Upper lobe of left lung (tissue), 6 donors: ENCODE results near the gene PRND. TPM values are rescaled to one million over a fixed set of nuclear protein-coding genes. Genes with fewer than 3 reads are reported as not detected.
A peak's percentile ranks its signal among the peaks of the same experiment; 100 is the strongest.

Source experiments
- ATAC-seq, 2 donors: fragments of 200-7000 bp; cut with Tn5 transposase; one replicate each; pipeline ENCODE4 v1.9.1; 2022; ENCODE audit warnings: mild to moderate bottlenecking in 2 of 2, moderate library complexity in 2 of 2; ENCODE audit not compliant: low FRiP score in 2 of 2
- DNase-seq, 2 donors: peaks; one replicate each; pipeline ENCODE4 v3.0.0-alpha.2; 2019 to 2020
- H3K27ac ChIP-seq, 4 donors: fragments of 200-600 bp; sonication (generic); one replicate each; pipeline ENCODE4 v1.5.1; 2016 to 2019
- H3K27me3 ChIP-seq, 4 donors: fragments of 200-600 bp; sonication (generic); one replicate each; pipeline ENCODE4 v1.5.1; 2017 to 2019
- H3K36me3 ChIP-seq, 4 donors: fragments of 200-600 bp; sonication (generic); one replicate each; pipeline ENCODE4 v1.5.1; 2016 to 2019
- H3K4me1 ChIP-seq, 4 donors: fragments of 200-600 bp; sonication (generic); one replicate each; pipeline ENCODE4 v1.5.1; 2018 to 2019
- H3K4me3 ChIP-seq, 4 donors: fragments of 200-600 bp; sonication (generic); one replicate each; pipeline ENCODE4 v1.5.1; 2017 to 2019; ENCODE audit warnings: mild to moderate bottlenecking in 2 of 4, moderate library complexity in 1 of 4
- H3K9me3 ChIP-seq, 4 donors: fragments of 200-600 bp; sonication (generic); one replicate each; pipeline ENCODE4 v1.5.1; 2018 to 2019
- EP300 ChIP-seq, 4 donors: sonication (generic); formaldehyde crosslinking; IDR thresholded peaks; one replicate each; pipeline ENCODE4 v1.5.1; 2017; ENCODE audit warnings: antibody characterized with exemption in 4 of 4, control low read depth in 2 of 4
- POLR2A ChIP-seq, 4 donors: fragments of 450-650 bp; IDR thresholded peaks; one replicate each; pipeline ENCODE4 v1.5.1; 2016 to 2017; ENCODE audit warnings: antibody characterized with exemption in 4 of 4, mild to moderate bottlenecking in 2 of 4
- POLR2AphosphoS5 ChIP-seq, 2 donors: sonication (generic); formaldehyde crosslinking; IDR thresholded peaks; one replicate each; pipeline ENCODE4 v1.5.1; 2017; ENCODE audit warnings: antibody characterized with exemption in 2 of 2
- WGBS, 2 donors: methylation state at CpG; one replicate each; pipeline ENCODE4 v1.1.5; 2017 to 2018; 5-methylcytosine and 5-hydroxymethylcytosine counted together
- total RNA-seq, 6 donors: library from RNA; depleted of rRNA in 4 of 6; stranded (reverse); fragments of >200 nt in 4 of 6; gene quantifications; one replicate each; pipeline versions ENCODE4 v1.1.0 to v1.2.1, GENCODE V29; 2016 to 2021
- TF ChIP-seq, protein P1 (sequence below), 6 experiments: fragments of 450-650 bp in 4 of 6; fragments of 200-600 bp in 2 of 6; sonication (generic) in 2 of 6; IDR thresholded peaks; one replicate each; pipeline ENCODE4 v1.5.1; 2016 to 2019; ENCODE audit warnings: antibody characterized with exemption in 6 of 6
- donor health status: DM: no; HTN: no; CAD: no; lungs with moderate emphysema.
- donor health status: DM: no; HTN: yes; CAD: no; lungs with severe emphysema.

The PRND gene
- total RNA-seq, 6 donors from 2014 or later: 0.20 TPM; not detected in 5

DNA sequence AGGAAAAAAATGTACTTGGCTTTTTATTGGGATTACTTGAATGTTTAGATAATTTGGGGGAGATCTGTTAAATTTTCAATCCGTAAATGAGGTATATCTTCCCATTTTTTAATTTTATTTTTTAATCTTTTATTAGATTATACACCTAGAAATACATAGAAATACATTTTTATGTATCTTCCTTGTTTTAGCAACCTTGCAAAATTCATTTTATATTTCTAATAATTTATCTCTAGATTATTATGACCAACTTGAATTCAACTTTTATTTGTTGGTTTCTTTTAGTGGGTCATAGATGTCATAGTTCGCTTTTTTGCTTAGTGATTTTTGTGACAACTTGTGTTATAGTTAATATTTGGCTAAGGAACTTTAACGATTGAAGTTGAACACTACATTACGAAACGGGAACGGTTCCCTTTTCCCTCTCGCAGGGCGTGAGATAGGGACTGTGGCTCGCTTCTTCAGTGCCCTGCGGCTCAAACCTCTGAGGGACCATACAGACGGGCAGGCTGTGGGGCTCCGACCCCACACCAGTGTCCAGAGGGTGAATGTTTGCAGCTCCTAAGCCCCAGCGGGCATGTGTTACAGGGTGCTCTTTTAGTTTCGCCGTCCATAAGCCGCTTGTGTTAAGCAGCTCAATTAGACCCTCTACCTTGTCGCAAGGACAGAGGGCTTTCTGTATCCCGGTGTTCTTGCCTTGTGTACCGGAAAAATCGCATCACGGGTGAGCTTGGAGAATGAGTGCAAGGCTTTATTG is 53.8 kb downstream of the PRND start:
- TF ChIP-seq, protein P1, sequence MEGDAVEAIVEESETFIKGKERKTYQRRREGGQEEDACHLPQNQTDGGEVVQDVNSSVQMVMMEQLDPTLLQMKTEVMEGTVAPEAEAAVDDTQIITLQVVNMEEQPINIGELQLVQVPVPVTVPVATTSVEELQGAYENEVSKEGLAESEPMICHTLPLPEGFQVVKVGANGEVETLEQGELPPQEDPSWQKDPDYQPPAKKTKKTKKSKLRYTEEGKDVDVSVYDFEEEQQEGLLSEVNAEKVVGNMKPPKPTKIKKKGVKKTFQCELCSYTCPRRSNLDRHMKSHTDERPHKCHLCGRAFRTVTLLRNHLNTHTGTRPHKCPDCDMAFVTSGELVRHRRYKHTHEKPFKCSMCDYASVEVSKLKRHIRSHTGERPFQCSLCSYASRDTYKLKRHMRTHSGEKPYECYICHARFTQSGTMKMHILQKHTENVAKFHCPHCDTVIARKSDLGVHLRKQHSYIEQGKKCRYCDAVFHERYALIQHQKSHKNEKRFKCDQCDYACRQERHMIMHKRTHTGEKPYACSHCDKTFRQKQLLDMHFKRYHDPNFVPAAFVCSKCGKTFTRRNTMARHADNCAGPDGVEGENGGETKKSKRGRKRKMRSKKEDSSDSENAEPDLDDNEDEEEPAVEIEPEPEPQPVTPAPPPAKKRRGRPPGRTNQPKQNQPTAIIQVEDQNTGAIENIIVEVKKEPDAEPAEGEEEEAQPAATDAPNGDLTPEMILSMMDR (IDR thresholded peaks at IDR 0.05): no peak
- TF ChIP-seq POLR2A (IDR thresholded peaks at IDR 0.05) (no peak), POLR2AphosphoS5 (IDR thresholded peaks at IDR 0.05) (no peak), EP300 (IDR thresholded peaks at IDR 0.05) (no peak)
- H3K27me3 ChIP-seq: no peaks in the 10 kb centered on the region
- no peak overlapping the region for H3K27ac ChIP-seq
- ATAC-seq (peak in 1 of 2 donors; percentile 73), DNase-seq (no peak)
- 82 to 90% methylated on average over 21 of the region's 21 CpGs for WGBS, 2 donors
- peaks cover 0 to 14% (median 5%) of the 10 kb centered on the region in 4 donors for H3K9me3 ChIP-seq
- no peaks in the 10 kb centered on the region for H3K36me3 ChIP-seq
- no peak overlapping the region for H3K4me3 ChIP-seq
- peaks cover 0 to 5% (median 0%) of the 10 kb centered on the region in 4 donors for H3K4me1 ChIP-seq

DNA sequence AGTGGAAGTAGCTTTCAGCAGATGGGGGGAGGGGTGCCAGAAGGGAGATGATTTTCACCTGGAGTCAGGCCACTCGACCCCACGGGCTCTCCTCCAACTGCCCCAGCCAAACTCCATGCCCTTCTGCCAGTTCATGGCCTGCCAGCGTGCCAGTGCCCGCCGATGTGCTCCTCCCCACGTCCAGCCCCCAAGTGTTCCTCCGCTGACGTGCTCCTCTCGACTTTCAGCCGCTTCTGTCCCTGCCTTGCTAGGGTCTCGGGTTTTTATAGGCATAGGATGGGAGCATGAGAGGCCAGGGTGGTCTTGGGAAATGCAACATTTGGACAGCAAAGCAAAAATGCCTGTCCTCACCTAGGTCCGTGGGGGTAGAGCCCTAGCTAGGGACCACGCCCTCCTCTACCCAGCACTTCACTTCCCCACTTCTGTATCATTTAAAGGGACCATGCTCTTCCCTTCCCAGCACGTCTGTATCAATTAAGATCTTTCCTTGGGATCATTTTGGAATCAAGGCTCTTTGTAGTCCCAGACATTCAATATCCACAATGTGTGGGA is 54.4 kb downstream of the PRND start:
- DNase-seq (peak in 1 of 2 donors; percentile 52), ATAC-seq (no peak)
- Histone ChIP-seq H3K4me1 (peaks cover 0 to 5% (median 0%) of the 10 kb centered on the region in 4 donors), H3K27me3 (no peaks in the 10 kb centered on the region), H3K9me3 (peaks cover 0 to 14% (median 4%) of the 10 kb centered on the region in 4 donors), H3K4me3 (no peak overlapping the region), H3K27ac (no peak overlapping the region), H3K36me3 (no peaks in the 10 kb centered on the region)
- WGBS, 2 donors: 80 to 84% methylated on average over 14 of the region's 14 CpGs
- TF ChIP-seq POLR2AphosphoS5 (IDR thresholded peaks at IDR 0.05): no peak
- no peak for TF ChIP-seq EP300 (IDR thresholded peaks at IDR 0.05)
- TF ChIP-seq, protein P1 (IDR thresholded peaks at IDR 0.05): no peak
- TF ChIP-seq POLR2A (IDR thresholded peaks at IDR 0.05): no peak

Other genes starting within 250 kb of the PRND start
- 100 to 1,000 TPM in 1 of 6 donors, 10 to 100 TPM in 5; 34.6 to 107 (median 83.4) TPM for gene PRNP, start 35.5 kb upstream of the PRND start, total RNA-seq
- 10 to 100 TPM; 23.4 to 46.4 (median 34.6) TPM for gene RASSF2, start 101.7 kb downstream of the PRND start, total RNA-seq